Measurements from ENCODE around the gene CEP63.

The CEP63 gene

DNA sequence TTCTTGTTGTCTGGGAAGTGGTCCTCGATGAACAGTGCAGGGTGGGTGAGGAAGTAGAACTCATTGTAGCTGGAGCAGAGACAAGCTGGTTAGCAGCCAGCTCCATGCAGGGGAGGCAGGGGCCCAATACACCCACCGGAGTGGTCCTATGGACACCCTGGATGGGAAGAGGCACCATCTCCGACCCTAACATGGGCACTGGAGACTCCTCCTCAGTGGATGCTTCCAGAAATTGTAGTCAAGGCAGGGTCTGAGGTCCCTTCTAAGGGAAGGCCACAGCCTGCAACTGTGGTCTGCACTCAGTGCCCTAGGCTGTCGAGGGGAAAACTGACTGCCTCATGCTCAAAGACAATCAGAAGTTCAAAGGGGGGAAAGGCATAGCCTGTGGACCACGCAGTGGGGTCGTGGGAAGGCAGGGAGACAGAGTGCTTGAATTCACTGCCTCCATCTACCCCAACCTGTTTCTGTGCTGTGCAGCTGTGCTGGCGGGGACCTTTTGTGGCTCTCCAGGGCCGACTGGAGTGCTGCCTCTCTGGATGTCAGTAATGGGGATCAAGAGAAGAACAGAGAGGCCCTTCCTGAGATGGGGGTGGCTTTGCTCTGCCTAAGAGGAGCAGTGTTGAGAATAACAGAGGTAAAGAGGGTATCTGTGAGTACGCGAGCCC is 123.0 kb downstream of the CEP63 start:
- TF ChIP-seq ZNF274 (IDR thresholded peaks at IDR 0.05; ENCODE audit: low read depth, low read length): no peak
- no peak overlapping the region for H3K4me3 ChIP-seq (ENCODE audit: low read length)

DNA sequence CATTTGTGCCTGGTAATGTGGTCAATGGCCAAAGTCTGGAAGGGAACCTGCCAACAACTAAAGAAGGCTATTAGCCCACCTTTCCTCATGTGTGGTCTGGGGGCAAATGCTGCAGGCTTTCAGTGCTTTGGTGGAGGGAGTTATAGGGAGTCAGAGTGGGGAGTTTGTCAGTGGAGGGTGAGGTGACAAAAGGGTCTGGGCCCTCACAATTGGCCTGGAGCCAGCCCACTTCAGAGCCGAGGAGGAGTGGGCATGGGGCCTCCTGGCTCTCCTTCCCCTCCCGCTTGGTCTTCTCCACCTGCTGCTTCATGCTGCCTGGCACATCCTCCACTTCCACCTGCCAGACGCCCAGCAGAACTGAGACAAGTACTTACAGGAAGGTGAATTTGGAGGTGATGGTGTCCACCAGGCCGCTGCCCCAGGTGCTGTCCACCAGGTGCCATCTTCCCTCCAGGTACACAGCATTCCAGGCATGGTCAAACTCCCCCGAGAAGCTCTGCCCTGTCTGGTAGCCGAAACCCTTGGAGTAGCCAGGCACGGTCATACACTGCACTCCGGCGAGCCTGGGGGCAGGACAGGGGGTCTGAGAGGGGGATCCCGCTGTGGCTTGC is 124.1 kb downstream of the CEP63 start:
- no peak for TF ChIP-seq ZNF274 (IDR thresholded peaks at IDR 0.05; ENCODE audit: low read depth, low read length)

DNA sequence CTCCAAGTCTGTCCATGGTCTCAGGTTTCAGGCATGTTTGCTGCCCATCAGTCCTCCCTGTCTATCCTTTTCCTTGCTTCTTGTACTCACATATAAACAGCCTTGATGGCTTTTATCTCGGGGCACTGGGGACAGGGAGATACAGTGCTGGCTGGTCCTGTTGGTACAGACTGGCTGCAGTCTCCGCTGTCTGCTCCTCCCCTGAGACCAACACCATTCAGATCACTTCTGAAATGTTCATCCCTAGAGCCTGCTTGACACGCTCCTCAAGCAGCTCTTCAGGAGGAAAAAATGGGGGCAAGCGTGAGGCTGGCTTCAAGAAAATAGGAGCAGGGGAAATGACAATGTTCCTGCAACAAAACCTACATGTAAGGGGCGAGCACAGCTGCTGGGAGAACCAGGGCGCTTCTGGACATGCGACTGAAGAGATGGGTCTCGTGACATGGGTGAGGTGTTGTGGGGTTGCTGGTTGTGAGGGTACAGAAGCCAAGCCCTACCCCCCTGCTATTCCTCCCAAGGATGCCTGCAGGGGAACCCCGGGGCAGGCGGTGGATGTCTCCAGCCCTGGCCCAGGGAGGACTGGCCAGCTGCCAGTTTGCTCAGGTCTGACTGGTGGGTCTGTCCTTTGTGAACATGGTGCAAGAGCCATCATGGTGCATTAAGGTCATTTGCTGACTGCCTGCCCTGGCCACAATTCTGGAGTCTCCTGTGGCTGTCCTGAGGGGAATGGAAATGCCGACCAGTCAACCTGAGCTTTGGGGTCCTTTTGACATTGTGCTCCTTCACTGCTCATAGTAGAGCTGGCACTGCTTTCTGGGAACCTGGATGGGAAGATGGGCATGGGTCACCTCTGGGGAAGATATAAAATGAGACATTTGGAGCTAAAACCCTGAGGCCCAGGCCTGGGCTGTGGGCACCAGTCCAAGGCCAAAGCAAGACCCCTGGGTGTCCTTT is 124.9 kb downstream of the CEP63 start:
- no peak overlapping the region for H3K4me3 ChIP-seq (ENCODE audit: low read length)
- TF ChIP-seq ZNF274 (IDR thresholded peaks at IDR 0.05; ENCODE audit: low read depth, low read length): no peak

More for the DNA sequence above, 124.1 kb downstream of the CEP63 start:
- H3K4me3 ChIP-seq (ENCODE audit: low read length): no peak overlapping the region

DNA sequence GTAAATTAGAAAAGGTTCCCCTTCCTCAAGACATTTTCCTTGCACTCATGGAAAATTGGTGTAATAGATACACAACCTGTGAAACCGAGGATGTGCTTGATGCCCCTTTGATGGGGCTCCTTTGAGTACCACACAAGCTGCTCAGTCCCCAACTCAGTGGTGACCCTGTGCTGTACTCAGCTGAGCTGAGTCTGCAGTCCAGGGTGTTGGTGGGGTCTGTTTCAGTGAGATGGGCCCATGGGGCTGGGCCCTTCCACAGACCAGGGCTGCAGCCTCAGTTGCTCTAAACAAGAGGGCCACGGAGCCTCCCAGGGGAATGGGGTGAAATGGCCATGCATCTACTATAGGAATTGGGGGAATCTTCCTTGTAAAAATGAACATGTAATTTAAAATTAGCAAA is 125.7 kb downstream of the CEP63 start:
- no peak for TF ChIP-seq ZNF274 (IDR thresholded peaks at IDR 0.05; ENCODE audit: low read depth, low read length)
- no peak overlapping the region for H3K4me3 ChIP-seq (ENCODE audit: low read length)

DNA sequence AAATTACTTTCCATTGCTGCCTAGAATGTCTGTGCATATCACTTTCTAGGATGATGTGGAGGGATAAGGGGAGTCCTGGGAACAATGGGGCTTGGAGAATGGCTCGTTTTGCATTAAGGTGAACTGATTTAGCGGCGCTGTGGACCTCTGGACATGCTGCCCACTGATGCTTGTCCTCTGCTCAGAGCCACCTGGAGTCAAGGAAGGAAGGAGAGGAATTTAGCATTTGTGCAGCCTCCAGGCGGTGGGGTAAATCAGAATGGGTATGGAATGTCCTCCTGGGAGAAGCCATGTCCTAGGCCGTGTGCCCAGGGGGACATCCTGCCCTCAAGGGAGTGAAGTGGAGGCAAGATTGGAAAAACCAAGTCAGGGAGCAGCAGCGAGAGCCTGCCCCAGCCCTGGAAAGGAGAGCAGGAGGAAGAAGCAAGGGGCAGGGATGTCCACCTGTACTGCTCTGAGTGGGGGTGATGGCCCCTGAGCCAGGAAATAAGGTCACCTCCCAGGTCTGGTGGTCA is 127.2 kb downstream of the CEP63 start:
- TF ChIP-seq ZNF274 (IDR thresholded peaks at IDR 0.05; ENCODE audit: low read depth, low read length): no peak
- H3K4me3 ChIP-seq (ENCODE audit: low read length): no peak overlapping the region

DNA sequence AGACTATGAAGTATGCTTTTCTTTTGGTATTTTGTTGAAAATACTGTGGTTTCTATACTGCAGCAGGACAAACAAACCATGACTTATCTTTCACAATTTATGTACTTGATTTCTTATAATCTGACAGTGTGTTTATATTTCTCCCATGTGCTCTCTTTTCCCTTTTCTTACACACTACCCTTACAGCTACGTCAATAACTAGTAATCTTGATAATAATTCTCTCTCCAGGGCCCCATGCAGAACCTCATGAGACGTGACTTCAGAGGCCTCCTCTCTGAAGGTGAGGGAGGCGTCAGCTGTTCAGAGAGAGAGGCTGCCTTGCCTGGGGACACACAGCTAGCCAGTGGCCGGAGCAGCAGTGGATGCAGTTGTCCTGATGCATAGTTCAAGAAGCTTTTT is 129.1 kb downstream of the CEP63 start:
- no peak for TF ChIP-seq ZNF274 (IDR thresholded peaks at IDR 0.05; ENCODE audit: low read depth, low read length)
- H3K4me3 ChIP-seq (ENCODE audit: low read length): no peak overlapping the region

DNA sequence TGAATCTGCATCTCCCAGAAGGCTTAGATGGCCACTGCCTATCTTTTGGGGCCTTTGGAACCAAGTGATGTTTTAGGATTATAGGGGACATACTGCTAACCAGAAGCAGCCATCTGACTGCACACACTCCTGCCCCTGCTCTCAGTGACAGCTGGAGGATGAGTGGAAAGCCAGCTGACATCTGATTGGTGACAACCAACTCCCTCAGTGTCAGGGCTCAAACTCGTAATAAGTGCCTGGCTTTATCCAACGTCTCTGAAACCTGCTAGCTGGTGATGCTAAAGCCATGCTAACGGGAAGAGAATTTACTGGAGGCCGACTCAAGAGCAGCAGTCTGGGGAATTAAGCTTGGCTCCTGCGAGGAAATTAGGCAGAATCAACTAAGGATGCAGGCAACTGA is 129.9 kb downstream of the CEP63 start:
- H3K4me3 ChIP-seq (ENCODE audit: low read length): no peak overlapping the region
- TF ChIP-seq ZNF274 (IDR thresholded peaks at IDR 0.05; ENCODE audit: low read depth, low read length): no peak

DNA sequence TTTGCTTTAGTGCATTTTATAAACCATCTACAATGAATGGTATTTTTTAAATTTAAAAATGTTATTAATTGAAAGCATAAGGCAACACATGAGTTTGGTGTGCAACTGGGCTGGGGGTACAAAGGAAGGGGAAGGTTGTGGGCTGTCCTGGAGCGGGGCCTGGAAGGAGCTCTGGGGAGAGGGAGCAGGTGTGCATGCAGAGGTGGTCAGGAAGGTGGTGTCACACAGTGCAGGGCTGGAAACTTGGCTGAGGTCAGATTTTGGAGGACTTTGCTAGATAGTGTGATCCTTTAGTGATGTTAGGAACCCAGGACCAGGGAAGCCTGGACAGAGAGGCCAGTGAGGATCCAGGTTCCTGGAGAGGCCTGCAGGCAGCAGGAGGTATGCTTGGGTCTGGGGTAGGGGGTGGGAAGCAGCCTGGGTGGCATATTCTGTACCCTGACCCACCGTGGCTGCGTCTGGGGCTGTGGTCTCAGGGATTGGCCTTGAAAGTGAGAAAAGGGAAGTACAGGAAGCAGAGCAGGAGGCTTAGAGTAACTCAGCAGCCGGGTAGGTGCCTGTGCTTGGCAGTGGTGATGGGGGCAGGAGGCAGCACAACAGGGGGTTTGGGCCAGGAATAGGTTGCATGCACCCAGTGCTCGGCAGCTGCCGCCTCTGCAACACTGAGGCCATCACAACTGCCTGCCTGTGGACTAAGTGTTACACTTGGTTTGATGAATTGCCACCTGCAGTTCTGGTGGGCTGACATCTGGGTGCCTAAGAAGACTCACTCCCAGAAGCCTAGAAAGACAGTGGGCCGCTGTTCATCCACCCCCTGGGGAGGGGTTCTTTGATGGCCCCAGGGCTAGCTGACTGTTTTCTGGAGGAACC is 132.0 kb downstream of the CEP63 start:
- H3K4me3 ChIP-seq (ENCODE audit: low read length): no peak overlapping the region
- no peak for TF ChIP-seq ZNF274 (IDR thresholded peaks at IDR 0.05; ENCODE audit: low read depth, low read length)

DNA sequence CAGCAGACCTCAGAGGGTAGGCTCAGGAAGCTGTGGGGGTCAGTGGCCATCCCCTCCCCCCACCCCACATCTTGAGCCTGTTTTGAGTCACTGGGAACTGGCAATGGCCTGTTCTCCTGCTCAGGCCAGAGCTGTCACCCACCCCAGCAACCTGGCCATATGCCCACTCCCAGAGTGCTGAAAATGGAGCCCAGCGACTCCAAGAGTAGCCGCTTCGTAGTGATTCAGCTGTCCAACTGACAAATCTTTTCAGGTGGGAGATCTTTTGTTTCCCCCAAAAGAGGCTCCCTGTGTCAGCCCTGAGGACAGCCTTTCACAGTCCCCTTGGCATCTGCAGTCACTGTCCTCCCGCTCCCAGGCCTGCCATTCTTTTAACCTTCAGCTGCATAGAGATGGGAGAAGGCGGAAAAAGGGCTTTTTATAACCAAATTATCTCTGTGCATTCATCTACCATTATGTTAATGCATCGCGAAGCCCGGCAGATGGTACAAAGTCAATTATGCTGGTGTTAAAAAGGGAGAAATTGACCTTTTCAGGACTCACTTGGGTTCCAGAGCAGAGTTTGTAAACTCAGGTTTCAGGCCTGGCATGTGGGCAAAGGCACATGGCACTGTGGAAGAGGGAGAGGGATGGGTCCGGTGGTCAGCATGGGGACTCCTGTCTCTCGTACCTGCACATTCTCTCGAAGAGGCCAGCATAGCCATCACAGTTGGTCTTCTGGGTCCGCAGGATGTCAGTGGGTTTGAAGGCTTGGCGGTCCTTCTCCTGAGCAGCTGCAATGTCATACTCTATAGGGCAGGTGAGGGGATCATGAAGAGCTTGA is 132.8 kb downstream of the CEP63 start:
- H3K4me3 ChIP-seq (ENCODE audit: low read length): no peak overlapping the region
- TF ChIP-seq ZNF274 (IDR thresholded peaks at IDR 0.05; ENCODE audit: low read depth, low read length): no peak

DNA sequence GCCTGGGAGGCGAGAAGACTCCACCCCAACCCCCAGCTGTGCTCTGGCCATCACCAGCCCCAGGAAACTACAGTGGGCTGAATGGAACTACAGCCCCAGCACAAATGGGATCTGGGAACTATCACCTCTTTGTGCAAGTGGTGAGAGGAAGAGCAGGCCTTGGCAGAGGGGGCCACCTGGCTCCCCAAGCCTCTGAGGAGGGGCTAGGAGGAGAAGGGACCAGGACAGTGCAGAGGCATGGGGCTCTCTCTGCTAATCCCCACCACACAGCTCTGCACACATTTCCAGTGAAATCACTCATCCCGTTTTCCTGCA is 133.4 kb downstream of the CEP63 start:
- no peak for TF ChIP-seq ZNF274 (IDR thresholded peaks at IDR 0.05; ENCODE audit: low read depth, low read length)
- H3K4me3 ChIP-seq (ENCODE audit: low read length): no peak overlapping the region

DNA sequence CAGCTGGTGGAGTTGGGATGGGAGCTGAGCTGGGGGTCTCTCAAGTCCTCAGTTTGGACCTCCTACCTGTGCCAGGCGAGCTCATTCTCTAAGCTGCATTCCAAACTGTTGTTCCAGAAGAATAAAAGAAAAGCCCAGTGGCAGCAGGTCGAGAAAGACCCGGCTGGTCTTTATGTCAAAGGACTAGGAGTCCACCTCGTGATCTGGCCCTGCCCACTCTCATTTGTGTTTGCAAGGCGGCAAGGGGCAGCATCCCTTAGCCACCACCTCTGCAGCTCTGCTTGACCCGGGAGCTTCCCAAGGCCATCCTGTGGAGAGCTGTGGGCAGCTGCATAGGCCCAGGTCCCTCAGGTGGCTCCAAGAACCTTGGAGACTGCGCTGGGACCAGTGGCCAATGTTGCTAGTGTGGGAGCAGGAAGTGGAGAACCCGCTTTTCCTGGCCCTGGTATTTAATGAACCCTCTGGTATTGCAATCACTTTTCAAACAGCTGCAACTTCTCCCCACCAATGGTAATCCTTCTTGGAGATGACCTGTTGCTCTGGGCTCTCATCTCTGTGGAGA is 134.1 kb downstream of the CEP63 start:
- TF ChIP-seq ZNF274 (IDR thresholded peaks at IDR 0.05; ENCODE audit: low read depth, low read length): no peak
- H3K4me3 ChIP-seq (ENCODE audit: low read length): no peak overlapping the region

DNA sequence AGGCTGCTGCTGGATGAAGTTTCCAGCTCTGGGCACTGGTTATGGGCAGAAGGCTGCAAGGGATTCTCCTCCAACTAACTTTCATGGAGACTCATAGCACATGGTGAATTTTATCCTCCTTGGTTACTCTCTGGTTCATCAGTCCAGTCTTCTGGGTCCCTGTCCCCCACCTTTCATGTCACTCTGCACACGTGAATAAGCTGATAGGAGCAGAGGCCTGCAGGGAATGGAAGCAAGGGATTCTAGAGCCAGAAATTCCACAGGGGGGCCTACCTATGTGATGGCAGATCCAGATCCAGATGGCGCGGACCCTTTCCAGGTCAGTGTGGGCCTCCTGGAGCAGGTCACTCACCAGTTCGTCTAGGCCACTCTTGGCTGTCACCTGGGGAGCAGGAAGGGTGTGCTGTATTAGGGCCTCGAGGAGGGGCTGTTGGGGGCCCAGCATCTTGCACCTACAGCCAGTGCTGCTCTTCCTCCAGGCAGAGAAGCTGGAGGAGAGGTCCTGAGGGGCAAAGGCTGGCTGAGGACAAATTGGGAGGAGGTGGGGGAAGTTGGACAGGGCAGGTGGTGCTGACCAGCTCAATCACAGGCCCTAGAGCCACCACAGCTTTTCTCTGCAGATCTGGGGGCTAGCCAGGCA is 134.7 kb downstream of the CEP63 start:
- no peak for TF ChIP-seq ZNF274 (IDR thresholded peaks at IDR 0.05; ENCODE audit: low read depth, low read length)
- no peak overlapping the region for H3K4me3 ChIP-seq (ENCODE audit: low read length)
